Right ventricle myocardium superior (tissue), 1 donor: ENCODE results near the gene ITM2A. TPM values are rescaled to one million over a fixed set of nuclear protein-coding genes. Genes with fewer than 3 reads are reported as not detected.

ENCODE experiments used
- ATAC-seq: fragments of 200-7000 bp; cut with Tn5 transposase; one replicate; pipeline ENCODE4 v1.9.1; 2020; ENCODE audit warnings: mild to moderate bottlenecking; ENCODE audit not compliant: poor library complexity
- DNase-seq: peaks from one replicate; pipeline ENCODE4 v3.0.0-alpha.2; 2020
- intact Hi-C: fragments of 100-400 bp; cut with DNase I; formaldehyde crosslinking; loops from one replicate; pipeline ENCODE4 v1.11.2; 2022
- total RNA-seq: library from RNA; stranded (reverse); fragmentation: NEBNext Ultra II Directional; extraction: Animal tissue kit (Norgen Biotek cat#: 25700); gene quantifications from one replicate; pipeline ENCODE4 v1.2.1, GENCODE V29; 2021
- donor health status: DM: no; HTN: yes; CAD: no; lungs with severe emphysema.

ITM2A gene
- total RNA-seq, 1 donor from 2014 or later, result 70.9 TPM

GRCh38 chrX:79336869-79337815 lies 30.0 kb downstream of the ITM2A start:
- no peak for DNase-seq

GRCh38 chrX:79330022-79330421 lies 37.1 kb downstream of the ITM2A start:
- ATAC-seq (no peak), DNase-seq (no peak)
- intact Hi-C loops, result no loop called here

More at GRCh38 chrX:79336869-79337815, 30.0 kb downstream of the ITM2A start:
- intact Hi-C loops, result no loop called here
- no peak for ATAC-seq

GRCh38 chrX:79325263-79325958 lies 41.7 kb downstream of the ITM2A start:
- DNase-seq (no peak), ATAC-seq (no peak)
- intact Hi-C loops, result no loop called here

Other genes starting within 250 kb of the ITM2A start
- gene GPR174, start 222.6 kb downstream of the ITM2A start, total RNA-seq, result 0.11 TPM